GM19193 (cell line): ENCODE data around the gene KNCN.

ENCODE experiments used
- POLR2A ChIP-seq: IDR thresholded peaks from 4 replicates; pipeline ENCODE4 v1.6.1; 2011; ENCODE audit not compliant: insufficient read depth, insufficient read length; ENCODE audit errors: extremely low read depth

Gene KNCN

GRCh38 chr1:46552357-46553237, 1.1 kb upstream of the KNCN start:
- TF ChIP-seq POLR2A: no peak

- no peak for TF ChIP-seq POLR2A
These were observed 656 bp downstream of the KNCN start for GRCh38 chr1:46550751-46551231.

- no peak for TF ChIP-seq POLR2A
These were observed 1.5 kb downstream of the KNCN start for GRCh38 chr1:46549697-46550681.

DNA sequence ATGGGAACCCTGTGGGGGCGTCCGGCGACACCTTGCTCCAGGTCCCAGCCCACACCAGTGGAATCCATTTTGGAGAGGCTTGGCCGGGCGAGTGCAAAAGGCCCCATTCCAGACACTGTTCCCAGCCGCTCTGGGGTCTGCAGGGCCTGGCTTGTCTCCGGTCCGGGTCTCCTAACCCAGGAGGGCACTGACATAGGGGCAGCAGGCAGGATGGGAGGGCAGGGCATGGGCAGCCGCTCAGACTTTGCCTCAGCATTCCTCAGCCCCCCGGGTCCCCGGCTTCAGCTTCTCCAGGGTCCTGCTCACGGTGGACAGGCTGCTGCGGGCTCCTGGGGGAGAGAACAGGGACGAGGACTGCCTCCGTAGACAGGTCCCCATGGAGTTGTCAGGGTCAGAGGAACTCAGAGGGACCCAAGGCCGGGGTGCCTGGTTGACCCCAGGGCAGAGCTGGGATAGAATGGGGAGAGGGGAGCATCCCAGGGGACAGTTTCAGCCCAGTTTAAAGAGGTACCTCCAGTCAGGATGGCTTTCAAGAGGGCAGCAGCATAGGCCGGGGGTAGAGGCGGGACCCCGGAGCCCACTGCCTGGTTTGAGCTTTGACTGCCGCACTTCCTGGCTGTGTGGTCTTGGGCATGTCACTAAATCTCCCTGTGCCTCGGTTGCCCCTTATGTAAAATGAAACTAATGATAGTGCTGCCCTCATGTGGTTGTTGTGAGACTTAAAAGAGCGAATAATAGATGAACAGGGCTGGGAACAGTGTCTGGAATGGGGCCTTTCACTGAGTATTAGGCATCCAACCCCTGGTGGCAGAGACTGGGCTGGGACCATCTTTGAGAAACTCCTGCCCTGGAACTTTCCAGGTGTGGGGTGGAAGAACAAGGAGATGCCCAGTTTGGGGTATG, 3.7 kb downstream of the KNCN start:
- no peak for TF ChIP-seq POLR2A

DNA sequence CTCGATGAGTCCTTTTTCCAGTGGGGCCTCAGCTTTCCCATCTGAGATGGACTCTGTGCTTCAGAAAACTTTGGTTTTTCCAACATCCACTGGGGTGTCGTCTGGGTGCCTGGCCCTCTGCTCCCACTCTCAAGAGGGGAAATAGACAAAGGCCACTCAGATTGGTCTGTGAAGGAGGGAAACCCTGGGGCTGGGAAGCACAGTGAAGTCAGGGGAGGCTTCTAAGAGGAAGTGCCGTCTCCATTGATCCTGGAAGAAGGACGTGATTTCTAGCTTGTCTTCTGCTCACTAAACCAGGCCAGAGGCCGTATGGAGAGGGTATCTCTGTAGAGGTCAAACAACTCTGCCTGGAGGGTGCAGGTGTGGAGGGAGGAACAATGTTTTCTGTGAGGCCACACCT, 5.2 kb downstream of the KNCN start:
- TF ChIP-seq POLR2A: no peak

GRCh38 chr1:46545784-46546183, 5.7 kb downstream of the KNCN start:
- TF ChIP-seq POLR2A: no peak

DNA sequence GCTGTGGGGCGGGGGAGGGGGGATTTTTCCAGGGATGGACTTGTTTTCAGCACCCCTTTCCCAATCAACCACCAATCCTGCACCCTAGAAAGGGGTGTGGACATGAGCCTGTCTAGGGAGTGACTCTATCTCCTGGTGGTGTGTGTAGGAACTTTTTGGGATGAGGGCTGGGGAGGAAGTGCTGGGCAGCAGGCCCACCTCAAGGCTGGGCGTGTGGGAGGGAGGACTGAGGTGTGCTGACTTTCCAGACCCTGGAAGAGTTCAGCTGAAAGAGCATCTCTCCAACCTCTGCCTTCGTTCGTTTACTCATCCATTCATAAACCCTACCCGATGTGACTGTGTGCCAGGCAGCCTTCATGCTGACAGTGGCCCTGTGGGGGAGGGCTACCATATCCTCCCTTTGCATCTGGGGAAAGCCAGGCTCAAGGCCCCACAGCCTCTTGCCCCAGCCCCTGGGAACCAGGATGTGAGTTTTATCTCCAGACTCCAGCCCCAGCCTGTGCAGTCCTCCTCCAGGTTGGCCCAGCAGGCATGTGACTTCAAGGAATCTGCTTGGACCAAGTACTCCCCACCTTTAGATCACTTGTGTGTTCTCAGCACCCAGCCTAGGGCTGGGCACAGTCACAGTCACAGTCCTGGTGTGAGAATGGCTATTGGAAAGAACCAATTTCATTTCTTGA, 6.7 kb downstream of the KNCN start:
- TF ChIP-seq POLR2A: no peak

DNA sequence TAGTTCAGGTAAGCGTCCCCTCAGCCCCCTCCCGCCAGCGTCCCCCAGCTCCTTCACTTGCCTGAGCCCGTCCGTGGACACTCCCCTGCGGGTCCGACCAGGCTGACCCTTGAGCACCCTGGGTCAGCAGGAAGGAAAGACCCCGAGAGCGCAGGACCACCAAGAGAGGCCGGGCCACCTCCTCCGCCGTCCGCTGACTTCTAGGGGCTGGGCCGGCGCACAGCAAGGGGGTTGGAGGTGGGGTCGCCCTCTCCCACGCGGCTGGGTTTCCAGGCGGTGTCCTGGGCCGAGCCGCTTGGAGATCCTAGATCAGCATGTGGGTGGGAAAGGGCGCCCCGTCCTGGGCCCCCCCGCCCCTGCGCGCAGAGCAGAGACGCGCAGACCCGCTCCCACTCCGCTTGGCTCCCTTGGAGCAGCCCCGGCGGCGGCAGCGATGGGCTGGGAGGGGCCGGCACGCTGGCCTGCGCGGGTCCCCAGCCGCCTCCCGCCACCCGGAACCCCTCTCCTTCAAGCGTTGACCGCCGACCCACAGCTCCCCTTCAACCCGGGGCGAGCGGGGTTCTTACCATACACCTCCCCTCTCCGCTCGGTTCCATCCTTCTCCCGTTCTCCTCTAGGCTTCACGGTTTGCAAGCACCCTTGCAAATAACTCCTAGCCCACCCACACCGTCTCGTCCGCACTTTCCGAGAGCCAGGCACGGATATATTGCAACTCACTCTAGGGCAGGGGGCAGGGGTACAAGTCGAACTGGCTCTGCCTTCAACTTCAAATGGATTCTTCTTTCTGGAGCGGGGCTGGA, 7.5 kb downstream of the KNCN start:
- TF ChIP-seq POLR2A: no peak

- no peak for TF ChIP-seq POLR2A
These were observed 8.1 kb downstream of the KNCN start for GRCh38 chr1:46543382-46543760.

DNA sequence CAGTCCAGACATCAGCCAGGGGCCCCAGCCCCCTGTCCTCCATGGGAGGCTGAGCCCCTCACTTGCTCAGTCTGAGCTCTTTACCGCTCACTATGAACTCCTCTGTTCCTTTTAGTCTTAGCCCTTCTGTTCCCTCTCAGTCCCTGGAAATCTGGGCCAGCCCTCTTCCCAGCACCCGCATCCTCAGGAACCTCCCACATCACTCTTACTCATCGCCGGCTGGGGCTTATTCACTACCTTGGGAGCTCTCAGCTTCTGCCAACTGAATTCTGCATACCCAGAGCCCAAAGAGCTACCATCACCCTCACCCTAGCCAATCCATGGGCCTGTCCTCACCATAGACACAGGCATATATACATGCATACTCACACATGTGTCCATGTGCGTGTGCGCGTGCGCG, 11.5 kb downstream of the KNCN start:
- no peak for TF ChIP-seq POLR2A

DNA sequence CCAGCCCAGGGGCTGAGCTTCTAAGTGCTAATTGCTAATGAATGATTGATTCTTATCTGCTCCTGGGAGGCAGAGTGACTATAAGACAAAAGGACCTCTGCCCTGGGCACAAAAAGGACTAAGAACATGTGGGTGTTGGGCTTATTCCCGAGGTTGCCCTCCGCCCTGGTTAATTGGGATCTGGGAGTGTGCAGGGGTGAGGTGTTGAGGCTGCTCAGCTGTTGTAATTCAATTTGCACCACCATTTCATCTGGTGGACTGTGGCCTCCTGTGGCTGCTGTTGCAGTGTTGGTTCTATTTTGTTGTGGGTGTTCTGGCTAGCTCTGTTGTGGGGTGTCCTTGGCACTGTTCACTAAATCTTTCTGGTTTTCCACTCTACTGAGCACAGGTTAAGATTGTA, 13.3 kb downstream of the KNCN start:
- no peak for TF ChIP-seq POLR2A

- no peak for TF ChIP-seq POLR2A
These were observed 13.8 kb downstream of the KNCN start for GRCh38 chr1:46537651-46538050.

GRCh38 chr1:46536527-46536926, 14.9 kb downstream of the KNCN start:
- no peak for TF ChIP-seq POLR2A
